ENCODE measurements around the gene PWWP2A. TPM values are rescaled to one million over a fixed set of nuclear protein-coding genes. Genes with fewer than 3 reads are reported as not detected.
A peak's percentile ranks its signal among the peaks of the same experiment; 100 is the strongest.
"Not testable (repeated sequence)": the region's sequence is repeated elsewhere in the genome, so short reads cannot be mapped to it uniquely, and the experiment has no call there.

The PWWP2A gene
- total RNA-seq, 1 donor from 2014 or later = 26.7 TPM

GRCh38 chr5:160155017-160155750, 35.9 kb upstream of the PWWP2A start:
- TF ChIP-seq CTCF (IDR thresholded peaks at IDR 0.05) = no peak
- intact Hi-C loops (cut with DNase I) = no loop called here
- ATAC-seq (no peak), DNase-seq (no peak)
- no peaks in the 10 kb centered on the region for H3K27me3 ChIP-seq
- H3K27ac ChIP-seq = no peak overlapping the region
- no peak overlapping the region for H3K4me3 ChIP-seq
- H3K9me3 ChIP-seq = no peaks in the 10 kb centered on the region
- no peaks in the 10 kb centered on the region for H3K36me3 ChIP-seq
- H3K4me1 ChIP-seq = no peaks in the 10 kb centered on the region

GRCh38 chr5:160152901-160153300, 33.7 kb upstream of the PWWP2A start:
- Histone ChIP-seq H3K9me3 (no peaks in the 10 kb centered on the region), H3K27me3 (no peaks in the 10 kb centered on the region), H3K4me3 (no peak overlapping the region), H3K36me3 (no peaks in the 10 kb centered on the region), H3K4me1 (no peaks in the 10 kb centered on the region), H3K27ac (no peak overlapping the region)
- DNase-seq = no peak
- TF ChIP-seq CTCF (IDR thresholded peaks at IDR 0.05) = no peak
- intact Hi-C loops (cut with DNase I) = no loop called here
- no peak for ATAC-seq

- DNase-seq = no peak
- no peaks in the 10 kb centered on the region for H3K27me3 ChIP-seq
- H3K36me3 ChIP-seq = no peaks in the 10 kb centered on the region
- H3K4me3 ChIP-seq = no peak overlapping the region
- intact Hi-C loops (cut with DNase I) = no loop called here
- no peaks in the 10 kb centered on the region for H3K9me3 ChIP-seq
- H3K27ac ChIP-seq = no peak overlapping the region
- no peaks in the 10 kb centered on the region for H3K4me1 ChIP-seq
- ATAC-seq = no peak
- TF ChIP-seq CTCF (IDR thresholded peaks at IDR 0.05) = no peak
These were observed 33.0 kb upstream of the PWWP2A start for GRCh38 chr5:160152287-160152686.

GRCh38 chr5:160151017-160151416, 31.8 kb upstream of the PWWP2A start:
- Histone ChIP-seq H3K36me3 (no peaks in the 10 kb centered on the region), H3K4me1 (no peaks in the 10 kb centered on the region), H3K9me3 (no peaks in the 10 kb centered on the region), H3K27ac (no peak overlapping the region), H3K27me3 (no peaks in the 10 kb centered on the region), H3K4me3 (no peak overlapping the region)
- ATAC-seq = no peak
- DNase-seq = no peak
- TF ChIP-seq CTCF (IDR thresholded peaks at IDR 0.05) = no peak
- intact Hi-C loops (cut with DNase I) = no loop called here

- no peak for TF ChIP-seq CTCF (IDR thresholded peaks at IDR 0.05)
- no peaks in the 10 kb centered on the region for H3K9me3 ChIP-seq
- H3K4me1 ChIP-seq = no peaks in the 10 kb centered on the region
- H3K27ac ChIP-seq = no peak overlapping the region
- DNase-seq (no peak), ATAC-seq (peak; percentile 54)
- no peak overlapping the region for H3K4me3 ChIP-seq
- intact Hi-C loops (cut with DNase I) = no loop called here
- H3K36me3 ChIP-seq = no peaks in the 10 kb centered on the region
- H3K27me3 ChIP-seq = no peaks in the 10 kb centered on the region
These were observed 31.1 kb upstream of the PWWP2A start for GRCh38 chr5:160150381-160150780.

- H3K27me3 ChIP-seq; H3K4me1 ChIP-seq; DNase-seq; H3K36me3 ChIP-seq; ATAC-seq; intact Hi-C loops (cut with DNase I); H3K9me3 ChIP-seq; H3K4me3 ChIP-seq; H3K27ac ChIP-seq: not testable (repeated sequence)
These were observed 25.2 kb upstream of the PWWP2A start for GRCh38 chr5:160144436-160144835.
